H1 (cell line): ENCODE results near the gene MMS19. TPM values are rescaled to one million over a fixed set of nuclear protein-coding genes. Genes with fewer than 3 reads are reported as not detected.

ENCODE experiments used
- GTF2F1 ChIP-seq: IDR thresholded peaks from 2 replicates; pipeline ENCODE4 v1.6.1; 2012; ENCODE audit warnings: low read depth, low read length, improper control_type of control experiment, borderline replicate concordance
- KDM4A ChIP-seq: IDR thresholded peaks from one replicate; pipeline ENCODE4 v1.7.1; 2012; ENCODE audit warnings: low read depth, mild to moderate bottlenecking, moderate library complexity, low read length, inconsistent platforms; ENCODE audit not compliant: severe bottlenecking
- polyA plus RNA-seq, 7 experiments: library from polyadenylated mRNA; depleted of rRNA in 3 of 7; stranded (reverse) in 5 of 7; unstranded in 2 of 7; fragments of >200 nt in 5 of 7; fragments of 200-250 nt in 2 of 7; gene quantifications; 1 replicate in 5 of 7; 2 replicates in 1 of 7; 4 replicates in 1 of 7; pipeline versions ENCODE4 v1.2.1 to v1.2.3, GENCODE V29; 2011 to 2013; ENCODE audit warnings: missing spikeins in 2 of 7, mixed read lengths in 2 of 7
- total RNA-seq: library from RNA; stranded (reverse); fragmentation: NEBNext Ultra II Directional; extraction: Animal tissue kit (Norgen Biotek cat#: 25700); gene quantifications from 2 replicates; pipeline ENCODE4 v1.2.1, GENCODE V29; 2021

Gene MMS19
- total and polyA plus RNA-seq, 2 of the 8 experiments (the other 6 are each of a cell fraction or from before 2014, with no cell fraction given) = 130 to 221 TPM

DNA sequence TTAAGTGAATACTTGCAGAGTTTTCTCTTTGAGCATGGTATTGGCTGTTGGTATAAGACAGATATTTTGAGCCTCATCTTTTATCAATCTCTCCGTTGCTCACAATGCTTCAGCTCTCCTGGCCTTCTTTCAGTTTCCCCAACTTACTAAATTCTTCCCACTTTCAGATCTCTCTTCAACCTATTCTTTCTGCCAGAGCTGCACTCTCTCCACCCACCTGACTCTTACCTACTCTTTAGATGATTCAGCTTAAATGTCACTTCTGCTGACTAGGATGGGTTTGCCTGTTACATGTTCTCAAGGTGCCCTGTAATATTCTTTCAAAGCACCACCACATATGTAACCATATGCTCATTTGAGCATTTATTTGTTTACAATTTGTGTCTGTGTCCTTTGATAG lies 54.0 kb downstream of the MMS19 start (continued):
- no peak for TF ChIP-seq GTF2F1
- TF ChIP-seq KDM4A = no peak
